Common myeloid progenitor, CD34-positive (primary cell): ENCODE data around the gene ST6GALNAC3.

Experiments
- CTCF ChIA-PET: fragments of 350-600 bp; sonication (Branson Sonifier 250); formaldehyde crosslinking; loops from one replicate; lab custom pipeline; 2021; ENCODE audit warnings: antibody characterized with exemption; lab: Charles Lee
- POLR2A ChIA-PET: fragments of 350-600 bp; sonication (Branson Sonifier 250); formaldehyde crosslinking; loops from one replicate; lab custom pipeline; 2021; ENCODE audit warnings: antibody characterized with exemption; lab: Charles Lee
- DNase-seq, 3 donors: peaks; one replicate each; pipeline versions ENCODE4 v3.0.0 to v3.0.0-alpha.2; 2013
- H3K27ac ChIP-seq, 2 experiments: 1 replicate in 1 of 2; 2 replicates in 1 of 2; pipeline ENCODE4 v1.7.0; 2013; ENCODE audit warnings: inconsistent platforms in 2 of 2, low read length in 2 of 2, mild to moderate bottlenecking in 2 of 2, low read depth in 1 of 2, moderate library complexity in 1 of 2; ENCODE audit not compliant: severe bottlenecking in 2 of 2, insufficient read depth in 1 of 2, poor library complexity in 1 of 2
- H3K27me3 ChIP-seq, 5 experiments: replicated peaks in 2 of 5; 1 replicate in 3 of 5; 2 replicates in 2 of 5; pipeline versions ENCODE4 v1.6.1 to v1.7.0; 2013; ENCODE audit warnings: low read length in 4 of 5, mild to moderate bottlenecking in 2 of 5, moderate library complexity in 2 of 5, inconsistent platforms in 1 of 5; ENCODE audit not compliant: insufficient read depth in 5 of 5, control insufficient read depth in 4 of 5
- H3K36me3 ChIP-seq, 4 experiments: 1 replicate in 2 of 4; 2 replicates in 2 of 4; pipeline versions ENCODE4 v1.6.1 to v1.7.0; 2013; ENCODE audit warnings: low read length in 3 of 4, control low read depth in 1 of 4, mild to moderate bottlenecking in 1 of 4; ENCODE audit not compliant: control insufficient read depth in 4 of 4, insufficient read depth in 4 of 4
- H3K4me1 ChIP-seq, 4 experiments: 1 replicate in 3 of 4; 2 replicates in 1 of 4; pipeline versions ENCODE4 v1.6.1 to v1.7.1; 2013; ENCODE audit warnings: low read length in 3 of 4, mild to moderate bottlenecking in 3 of 4, control low read depth in 1 of 4, inconsistent platforms in 1 of 4, moderate library complexity in 1 of 4; ENCODE audit not compliant: control insufficient read depth in 4 of 4, insufficient read depth in 4 of 4; ENCODE audit errors: control extremely low read depth in 1 of 4
- H3K4me3 ChIP-seq, 7 experiments: 1 replicate in 4 of 7; 2 replicates in 3 of 7; pipeline versions ENCODE4 v1.5.1 to v1.7.0; 2013; ENCODE audit warnings: mild to moderate bottlenecking in 7 of 7, low read length in 6 of 7, moderate library complexity in 6 of 7, inconsistent platforms in 2 of 7, low read depth in 2 of 7, control low read depth in 1 of 7; ENCODE audit not compliant: insufficient read depth in 4 of 7, control insufficient read depth in 1 of 7; ENCODE audit errors: extremely low read depth in 1 of 7
- H3K9me3 ChIP-seq, 5 experiments: 1 replicate in 4 of 5; 2 replicates in 1 of 5; pipeline versions ENCODE4 v1.6.1 to v1.7.1; 2013; ENCODE audit warnings: low read length in 4 of 5, mild to moderate bottlenecking in 2 of 5, inconsistent platforms in 1 of 5, low read depth in 1 of 5, moderate library complexity in 1 of 5; ENCODE audit not compliant: control insufficient read depth in 4 of 5, insufficient read depth in 2 of 5; ENCODE audit errors: control extremely low read depth in 1 of 5
- WGBS: methylation state at CpG from one replicate; pipeline ENCODE4 v1.1.5; 2013; ENCODE audit not compliant: insufficient coverage; 5-methylcytosine and 5-hydroxymethylcytosine counted together

The ST6GALNAC3 gene

DNA sequence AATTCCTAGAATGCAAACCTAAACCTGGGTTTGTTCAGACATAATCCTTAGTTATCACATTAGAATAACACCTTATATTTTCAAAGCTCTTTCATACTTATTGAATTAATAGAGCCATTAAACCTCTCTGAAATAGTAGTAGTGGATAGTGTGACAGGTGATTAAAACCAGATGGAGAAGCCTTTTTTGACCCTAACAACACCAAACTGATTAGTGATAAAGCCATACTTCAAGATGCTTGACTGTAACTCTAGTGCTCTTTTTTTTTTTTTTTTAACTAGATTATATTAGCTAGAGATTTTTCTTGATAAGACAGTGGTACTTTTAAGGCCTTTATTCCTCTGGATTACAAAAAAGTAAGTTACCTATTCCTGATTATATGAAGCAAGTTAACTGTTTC is 190.1 kb downstream of the ST6GALNAC3 start:
- H3K4me1 ChIP-seq, result peaks cover 18 to 49% (median 22%) of the 10 kb centered on the region in 4 experiments
- ChIA-PET CTCF (no interaction called here), POLR2A (no interaction called here)

DNA sequence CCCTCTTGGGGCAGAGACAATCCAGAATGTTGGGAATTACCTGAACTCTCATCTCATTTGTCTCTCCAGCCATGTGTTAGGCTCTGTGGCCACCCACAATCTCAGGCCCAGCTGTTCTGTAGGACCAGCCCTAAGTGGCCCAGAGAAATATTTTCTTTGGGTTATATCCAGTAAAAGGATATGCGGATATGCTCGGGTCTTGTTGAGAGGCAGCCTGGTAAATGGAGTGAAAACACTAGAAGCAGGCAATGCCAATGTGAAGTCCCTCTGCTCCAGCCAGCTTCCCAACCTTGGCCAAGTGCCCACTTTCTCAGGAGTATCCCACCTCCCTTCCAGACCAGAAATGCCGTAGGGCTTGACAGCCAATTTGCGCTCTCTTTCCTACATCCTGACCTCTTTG is 192.2 kb downstream of the ST6GALNAC3 start:
- DNase-seq, result no peak
- ChIA-PET CTCF (no interaction called here), POLR2A (no interaction called here)
- H3K36me3 ChIP-seq, result no peaks in the 10 kb centered on the region
- H3K9me3 ChIP-seq, result no peaks in the 10 kb centered on the region
- no peaks in the 10 kb centered on the region for H3K27me3 ChIP-seq
- no peak overlapping the region for H3K4me3 ChIP-seq
- H3K27ac ChIP-seq, result no peak overlapping the region
- 100% methylated on average over 4 of the region's 4 CpGs for WGBS
- H3K4me1 ChIP-seq, result peaks cover 11 to 38% (median 19%) of the 10 kb centered on the region in 4 experiments

More for the DNA sequence above, 190.1 kb downstream of the ST6GALNAC3 start:
- Histone ChIP-seq H3K4me3 (no peak overlapping the region), H3K27ac (no peak overlapping the region), H3K36me3 (no peaks in the 10 kb centered on the region), H3K9me3 (no peaks in the 10 kb centered on the region), H3K27me3 (no peaks in the 10 kb centered on the region)
- no peak for DNase-seq

DNA sequence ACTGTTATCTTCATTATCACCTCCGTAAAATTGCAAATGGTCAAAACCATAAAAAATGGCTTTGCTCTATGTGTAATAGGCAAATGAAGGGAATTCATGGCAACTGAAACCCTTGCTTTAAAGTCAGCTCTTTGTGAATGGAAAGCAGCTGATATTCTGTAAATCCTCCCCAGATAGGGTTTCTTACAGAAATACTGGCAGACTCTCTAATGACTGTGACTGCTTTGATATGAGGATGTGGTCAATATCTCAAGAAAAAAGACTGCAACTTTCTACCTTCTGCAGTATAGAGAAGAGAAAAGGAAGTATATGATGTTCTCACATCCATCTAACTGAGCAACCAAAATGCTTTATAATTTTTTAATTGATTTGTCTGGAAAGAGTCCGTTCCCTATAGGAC is 193.1 kb downstream of the ST6GALNAC3 start:
- H3K4me3 ChIP-seq, result no peak overlapping the region
- CTCF ChIA-PET, result interaction anchor here (0.5 kb wide), 1 partner anchor 19 kb away, joined by 4 read pairs; no protein-coding TSS in a partner anchor
- H3K27ac ChIP-seq, result no peak overlapping the region
- no peaks in the 10 kb centered on the region for H3K27me3 ChIP-seq
- H3K36me3 ChIP-seq, result no peaks in the 10 kb centered on the region
- H3K9me3 ChIP-seq, result no peaks in the 10 kb centered on the region
- peak in 2 of 3 donors; percentile 65 to 83 for DNase-seq
- WGBS, result no CpG with 5 or more reads among the region's 2 CpGs
- POLR2A ChIA-PET, result no interaction called here
- H3K4me1 ChIP-seq, result peaks cover 11 to 30% (median 19%) of the 10 kb centered on the region in 4 experiments

DNA sequence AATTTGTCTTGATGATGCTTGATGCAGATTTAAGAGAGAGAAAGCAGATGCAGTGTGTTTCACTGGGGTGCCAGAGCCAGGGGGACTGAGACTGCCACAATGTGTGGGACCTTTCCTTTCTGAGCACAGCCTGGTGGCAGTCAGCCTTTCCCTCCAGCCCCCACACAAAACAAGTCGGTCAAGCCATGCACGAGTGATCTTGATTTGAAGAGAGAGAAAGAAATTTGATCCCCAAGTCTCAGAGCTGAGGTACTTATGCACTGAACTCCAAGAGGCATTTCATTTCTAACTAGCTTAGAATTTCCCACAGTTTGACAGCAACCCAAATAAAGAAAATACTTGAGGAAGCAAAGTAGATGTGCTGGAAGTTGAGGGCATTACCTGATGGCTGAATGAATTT is 193.8 kb downstream of the ST6GALNAC3 start:
- no CpG with 5 or more reads among the region's 2 CpGs for WGBS
- POLR2A ChIA-PET, result no interaction called here
- Histone ChIP-seq H3K27me3 (no peaks in the 10 kb centered on the region), H3K27ac (no peak overlapping the region), H3K4me1 (peaks cover 11 to 28% (median 20%) of the 10 kb centered on the region in 4 experiments), H3K36me3 (no peaks in the 10 kb centered on the region), H3K9me3 (no peaks in the 10 kb centered on the region), H3K4me3 (no peak overlapping the region)
- DNase-seq, result no peak
- CTCF ChIA-PET, result no interaction called here

DNA sequence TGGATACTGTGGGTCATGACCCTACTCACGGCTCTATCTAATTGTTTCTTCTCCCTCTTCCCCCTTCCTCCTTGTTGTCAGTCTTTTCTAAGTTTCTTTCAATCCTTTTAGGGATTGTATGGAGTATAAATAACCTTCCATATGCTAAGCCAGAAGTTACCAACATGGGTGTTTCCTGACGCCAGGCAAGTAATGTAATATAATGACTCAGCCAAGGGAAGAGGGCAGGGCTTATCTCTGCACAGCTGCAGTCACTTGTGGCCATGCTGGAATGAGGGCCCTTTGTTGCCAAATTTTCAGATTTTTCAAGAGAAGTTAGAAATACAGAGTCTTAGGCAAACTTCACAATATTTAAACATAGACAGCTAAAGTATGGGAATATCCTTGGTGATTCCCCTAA is 194.6 kb downstream of the ST6GALNAC3 start:
- no peak overlapping the region for H3K27ac ChIP-seq
- H3K36me3 ChIP-seq, result no peaks in the 10 kb centered on the region
- H3K9me3 ChIP-seq, result no peaks in the 10 kb centered on the region
- no CpG with 5 or more reads among the region's 2 CpGs for WGBS
- H3K4me3 ChIP-seq, result no peak overlapping the region
- H3K4me1 ChIP-seq, result peaks cover 11 to 28% (median 21%) of the 10 kb centered on the region in 4 experiments
- CTCF ChIA-PET, result no interaction called here
- DNase-seq, result peak; percentile 48 to 91 (median 84)
- POLR2A ChIA-PET, result no interaction called here
- no peaks in the 10 kb centered on the region for H3K27me3 ChIP-seq

DNA sequence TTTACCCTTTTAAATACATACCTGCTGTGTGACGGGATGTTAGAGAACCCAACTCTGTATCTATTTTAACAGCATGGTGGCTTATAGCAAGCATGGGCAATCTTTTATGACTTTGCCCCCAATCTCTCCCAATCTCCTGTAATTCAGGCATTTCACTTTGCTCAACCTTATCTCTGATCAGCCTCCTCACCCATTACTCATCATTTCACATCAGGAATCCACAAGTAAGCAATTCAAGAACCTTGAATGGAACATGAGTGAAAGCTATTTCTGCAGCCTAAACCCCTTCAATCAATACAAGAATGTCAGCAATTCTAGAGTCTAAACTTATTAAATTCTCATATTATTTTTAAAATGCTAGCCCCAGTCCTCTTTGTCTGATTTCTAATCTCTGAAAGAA is 199.8 kb downstream of the ST6GALNAC3 start:
- no peaks in the 10 kb centered on the region for H3K27me3 ChIP-seq
- DNase-seq, result no peak
- no peak overlapping the region for H3K4me3 ChIP-seq
- ChIA-PET CTCF (no interaction called here), POLR2A (no interaction called here)
- 100% methylated on average over 1 of the region's 1 CpG for WGBS
- no peaks in the 10 kb centered on the region for H3K9me3 ChIP-seq
- H3K4me1 ChIP-seq, result peaks cover 0 to 10% (median 6%) of the 10 kb centered on the region in 4 experiments
- no peak overlapping the region for H3K27ac ChIP-seq
- no peaks in the 10 kb centered on the region for H3K36me3 ChIP-seq

DNA sequence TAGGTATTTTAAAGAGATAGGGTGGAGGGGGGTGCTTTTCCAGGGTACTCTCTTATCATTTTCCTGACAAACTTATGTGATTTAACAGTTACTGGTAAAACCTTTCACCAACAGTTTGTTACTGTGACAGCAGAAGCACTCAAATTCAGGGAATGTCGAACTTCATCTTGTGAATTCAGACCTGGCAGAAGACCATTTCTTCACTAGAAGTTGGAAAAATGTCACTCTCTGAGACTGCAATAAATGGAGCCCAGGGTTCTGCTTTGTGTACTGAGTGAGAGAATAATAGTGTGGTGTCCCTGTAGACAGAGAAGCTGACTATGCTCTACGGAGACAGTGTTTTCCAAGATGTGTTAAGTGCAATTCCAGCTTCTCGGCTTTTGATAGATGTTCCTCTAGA is 200.2 kb downstream of the ST6GALNAC3 start:
- 100% methylated on average over 2 of the region's 3 CpGs for WGBS
- Histone ChIP-seq H3K27ac (no peak overlapping the region), H3K4me1 (peaks cover 0 to 6% (median 2%) of the 10 kb centered on the region in 4 experiments), H3K9me3 (no peaks in the 10 kb centered on the region), H3K36me3 (no peaks in the 10 kb centered on the region), H3K4me3 (no peak overlapping the region), H3K27me3 (no peaks in the 10 kb centered on the region)
- no peak for DNase-seq
- ChIA-PET CTCF (interaction anchor here (1.1 kb wide), 1 partner anchor 82 kb away, joined by 3 read pairs; no protein-coding TSS in a partner anchor), POLR2A (no interaction called here)
